ENCODE data around the gene DNMT3A.
"Not testable (repeated sequence)": the region's sequence is repeated elsewhere in the genome, so short reads cannot be mapped to it uniquely, and the experiment has no call there.

The DNMT3A gene

DNA sequence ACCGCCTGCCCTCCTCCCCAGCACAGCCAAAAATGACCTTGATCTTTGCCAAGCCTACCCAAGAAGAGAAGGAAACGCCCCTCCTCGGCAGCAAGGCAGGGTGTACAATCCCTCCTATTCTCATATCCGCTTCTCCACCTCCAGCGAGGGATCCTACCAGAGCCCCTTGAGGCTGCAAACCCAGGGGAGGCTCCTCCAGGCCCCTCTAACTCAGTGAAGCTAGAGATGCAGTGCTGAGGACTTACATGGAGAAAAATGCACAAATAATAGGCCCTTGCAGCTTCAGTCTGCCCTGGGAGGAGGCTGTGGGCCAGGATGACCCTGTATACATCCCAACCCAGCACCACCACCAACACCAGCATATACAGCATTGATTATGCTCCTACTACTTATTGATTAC lies 126.5 kb downstream of the DNMT3A start:
- peak overlapping the region; percentile 43 for H3K4me3 ChIP-seq (ENCODE audit: control insufficient read depth, low read depth, low read length)
- TF ChIP-seq, protein P1, sequence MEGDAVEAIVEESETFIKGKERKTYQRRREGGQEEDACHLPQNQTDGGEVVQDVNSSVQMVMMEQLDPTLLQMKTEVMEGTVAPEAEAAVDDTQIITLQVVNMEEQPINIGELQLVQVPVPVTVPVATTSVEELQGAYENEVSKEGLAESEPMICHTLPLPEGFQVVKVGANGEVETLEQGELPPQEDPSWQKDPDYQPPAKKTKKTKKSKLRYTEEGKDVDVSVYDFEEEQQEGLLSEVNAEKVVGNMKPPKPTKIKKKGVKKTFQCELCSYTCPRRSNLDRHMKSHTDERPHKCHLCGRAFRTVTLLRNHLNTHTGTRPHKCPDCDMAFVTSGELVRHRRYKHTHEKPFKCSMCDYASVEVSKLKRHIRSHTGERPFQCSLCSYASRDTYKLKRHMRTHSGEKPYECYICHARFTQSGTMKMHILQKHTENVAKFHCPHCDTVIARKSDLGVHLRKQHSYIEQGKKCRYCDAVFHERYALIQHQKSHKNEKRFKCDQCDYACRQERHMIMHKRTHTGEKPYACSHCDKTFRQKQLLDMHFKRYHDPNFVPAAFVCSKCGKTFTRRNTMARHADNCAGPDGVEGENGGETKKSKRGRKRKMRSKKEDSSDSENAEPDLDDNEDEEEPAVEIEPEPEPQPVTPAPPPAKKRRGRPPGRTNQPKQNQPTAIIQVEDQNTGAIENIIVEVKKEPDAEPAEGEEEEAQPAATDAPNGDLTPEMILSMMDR (conservative IDR thresholded peaks at IDR 0.05; ENCODE audit: control insufficient read depth, insufficient read depth, low read depth, low read length): no peak
- no peak for DNase-seq (ENCODE audit: low read depth)

DNA sequence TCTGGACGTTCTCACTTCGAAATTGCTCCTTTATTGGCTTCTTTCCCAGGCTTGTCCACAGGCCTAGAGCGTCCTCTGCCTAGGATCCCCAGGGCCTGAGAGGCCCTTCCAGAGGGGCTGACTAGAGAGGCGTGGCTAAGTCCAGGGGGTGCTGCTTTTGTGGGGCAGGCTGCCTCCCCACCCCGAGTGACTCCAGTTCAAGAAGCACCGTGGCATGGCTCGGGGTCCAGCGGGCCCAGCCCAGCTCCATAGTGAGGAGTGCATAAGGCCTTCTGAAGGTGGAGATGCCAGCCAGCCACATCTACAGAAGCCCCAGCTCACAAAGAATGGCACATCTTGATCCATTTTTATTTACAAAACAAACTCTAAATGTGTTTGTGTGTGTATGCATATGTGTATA lies 128.5 kb downstream of the DNMT3A start:
- TF ChIP-seq, protein P1 (conservative IDR thresholded peaks at IDR 0.05; ENCODE audit: control insufficient read depth, insufficient read depth, low read depth, low read length): no peak
- DNase-seq (ENCODE audit: low read depth): no peak

DNA sequence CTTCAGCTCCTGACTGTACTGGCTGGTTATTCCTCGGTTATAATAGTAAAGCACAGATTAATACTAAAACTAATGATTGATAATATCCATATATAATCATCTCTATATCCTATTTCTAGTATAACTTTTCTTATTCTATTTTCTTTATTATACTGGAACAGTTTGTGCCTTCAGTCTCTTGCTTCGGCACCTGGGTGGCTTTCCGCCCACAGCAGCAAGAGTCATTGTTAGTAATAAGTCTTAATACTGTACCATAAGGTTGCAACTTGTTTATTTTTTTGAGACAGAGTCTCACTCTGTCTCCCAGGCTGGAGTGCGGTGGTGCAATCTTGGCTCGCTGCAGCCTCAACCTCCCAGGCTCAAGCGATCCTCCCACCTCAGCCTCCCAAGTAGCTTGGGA lies 130.8 kb downstream of the DNMT3A start:
- not testable (repeated sequence) for DNase-seq (ENCODE audit: low read depth); H3K4me3 ChIP-seq (ENCODE audit: control insufficient read depth, low read depth, low read length)

More for the DNA sequence above, 128.5 kb downstream of the DNMT3A start:
- H3K4me3 ChIP-seq (ENCODE audit: control insufficient read depth, low read depth, low read length): no peak overlapping the region

DNA sequence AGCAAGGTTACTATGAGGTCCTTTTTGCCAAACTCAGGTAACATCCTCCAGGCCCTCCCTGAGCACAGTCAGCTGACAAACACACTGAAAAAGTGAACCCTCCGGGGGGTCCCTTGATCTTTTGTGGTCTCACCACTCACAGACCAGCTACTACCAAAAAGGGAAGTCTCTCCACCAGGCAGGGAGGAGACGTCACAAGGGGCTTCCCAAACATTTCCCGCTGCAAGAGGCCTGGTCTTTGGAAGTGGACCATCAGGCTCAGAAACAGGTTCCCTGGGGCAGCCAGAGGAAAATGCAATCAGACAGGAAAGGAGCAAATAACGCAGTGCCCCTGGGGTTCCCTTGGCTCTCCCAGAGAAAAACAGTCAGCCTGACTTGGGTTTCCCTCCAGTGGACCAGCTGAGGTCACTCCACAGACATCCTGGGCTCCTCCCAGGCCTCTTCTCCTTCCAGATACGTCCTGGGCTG lies 134.6 kb downstream of the DNMT3A start:
- no peak overlapping the region for H3K4me3 ChIP-seq (ENCODE audit: control insufficient read depth, low read depth, low read length)
- DNase-seq (ENCODE audit: low read depth): no peak
- TF ChIP-seq, protein P1 (conservative IDR thresholded peaks at IDR 0.05; ENCODE audit: control insufficient read depth, insufficient read depth, low read depth, low read length): no peak

DNA sequence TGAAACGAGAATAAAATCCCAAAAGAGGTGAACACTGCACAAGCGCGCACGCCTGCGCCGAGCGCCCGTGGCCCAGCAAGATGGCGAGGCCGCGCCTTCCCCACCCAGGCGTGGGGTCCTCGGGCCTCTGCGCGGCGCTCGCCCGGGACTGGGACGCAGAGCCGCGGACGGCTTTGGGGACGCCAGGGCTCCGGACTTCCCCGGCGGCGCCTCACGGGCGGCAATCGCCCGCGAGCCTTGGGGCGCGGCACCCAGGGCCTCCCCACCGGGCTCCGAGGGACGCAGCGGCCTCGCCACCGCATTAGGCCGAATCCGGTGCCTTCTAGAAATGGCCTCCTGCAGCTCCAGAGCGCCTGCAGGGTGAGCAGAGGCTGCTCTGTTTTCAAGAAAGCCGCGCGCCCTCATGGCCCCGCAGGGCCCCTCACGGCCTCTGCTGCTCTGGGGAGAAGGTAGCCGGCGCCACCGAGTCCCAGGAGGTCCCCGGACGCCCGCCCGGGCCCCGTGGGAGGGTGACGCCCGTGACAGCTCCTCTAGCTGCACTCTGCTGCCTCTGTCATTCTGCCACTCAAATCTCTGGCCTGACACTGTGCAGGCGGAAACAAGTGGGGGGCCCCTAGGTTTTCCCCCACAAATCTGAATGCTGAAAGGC lies 137.4 kb downstream of the DNMT3A start:
- no peak overlapping the region for H3K4me3 ChIP-seq (ENCODE audit: control insufficient read depth, low read depth, low read length)
- TF ChIP-seq, protein P1 (conservative IDR thresholded peaks at IDR 0.05; ENCODE audit: control insufficient read depth, insufficient read depth, low read depth, low read length): no peak
- no peak for DNase-seq (ENCODE audit: low read depth)

DNA sequence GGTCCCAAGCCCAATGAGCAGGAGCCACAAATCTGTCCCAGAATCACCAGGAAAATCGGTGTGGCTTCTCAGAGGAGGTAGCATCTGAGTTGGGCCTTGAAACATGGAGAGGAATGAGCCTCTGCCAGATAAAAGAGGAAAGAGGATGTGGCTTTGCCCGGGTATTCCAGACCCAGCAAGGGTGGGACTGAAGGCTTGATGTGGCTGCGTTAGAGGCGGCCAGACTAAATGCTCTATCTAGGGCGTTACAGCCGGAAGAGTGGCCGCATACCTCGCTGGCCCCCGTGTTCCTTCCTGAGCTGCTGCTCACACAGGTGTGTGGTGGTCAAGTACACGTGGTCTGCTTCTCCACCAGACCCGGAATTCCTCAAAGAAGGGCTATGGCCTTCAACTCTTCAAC lies 139.4 kb downstream of the DNMT3A start:
- no peak overlapping the region for H3K4me3 ChIP-seq (ENCODE audit: control insufficient read depth, low read depth, low read length)
- TF ChIP-seq, protein P1 (conservative IDR thresholded peaks at IDR 0.05; ENCODE audit: control insufficient read depth, insufficient read depth, low read depth, low read length): no peak
- no peak for DNase-seq (ENCODE audit: low read depth)

DNA sequence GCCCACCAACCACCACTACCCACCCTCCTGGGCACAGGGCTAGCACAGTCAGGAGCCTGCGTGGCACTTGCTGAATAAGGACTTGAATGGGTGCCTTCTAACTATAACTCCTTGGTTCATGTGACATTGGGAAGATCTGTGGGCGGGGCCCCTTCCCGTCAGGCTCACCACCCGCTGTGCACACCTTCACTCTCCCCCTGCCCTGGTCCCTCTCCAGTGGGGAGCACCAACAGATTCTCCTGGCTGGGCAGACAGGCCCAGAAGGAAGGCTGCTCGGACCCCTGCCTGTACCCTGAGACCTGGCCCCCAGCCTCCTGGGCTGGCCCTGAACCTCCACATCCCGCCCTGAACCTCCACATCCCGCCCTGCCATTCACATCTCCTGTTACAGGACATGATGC lies 139.9 kb downstream of the DNMT3A start:
- no peak overlapping the region for H3K4me3 ChIP-seq (ENCODE audit: control insufficient read depth, low read depth, low read length)
- TF ChIP-seq, protein P1 (conservative IDR thresholded peaks at IDR 0.05; ENCODE audit: control insufficient read depth, insufficient read depth, low read depth, low read length): no peak
- DNase-seq (ENCODE audit: low read depth): no peak

Data from fibroblast of mammary gland (primary cell).